ENCODE results near the gene HSH2D.

Gene HSH2D

DNA sequence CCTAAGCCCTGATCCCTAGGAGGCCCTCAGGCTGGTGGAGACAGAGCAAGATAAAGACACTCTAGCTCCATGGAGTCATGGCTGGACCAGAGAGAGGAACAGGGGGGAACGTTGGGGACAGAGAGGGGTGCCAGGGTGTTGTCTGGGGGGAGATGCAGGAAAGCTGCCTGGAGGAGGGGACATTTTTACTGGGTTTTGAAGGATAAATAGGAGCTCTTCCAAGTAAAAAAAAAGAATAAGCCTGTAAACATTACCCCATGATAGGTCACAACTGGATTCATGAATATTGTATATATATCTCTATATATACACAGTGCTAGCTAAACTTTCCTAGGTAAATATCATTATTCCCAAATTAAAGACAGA, 714 bp downstream of the HSH2D start:
- Mint-ChIP-seq H3K4me1 (no peaks in the 10 kb centered on the region), H3K27ac (no peak overlapping the region), H3K36me3 (ENCODE audit: low read depth) (no peaks in the 10 kb centered on the region), H3K4me3 (no peak overlapping the region), H3K27me3 (ENCODE audit: low read depth) (peaks cover 6% of the 10 kb centered on the region), H3K9me3 (no peaks in the 10 kb centered on the region)
- TF ChIP-seq, protein P1, sequence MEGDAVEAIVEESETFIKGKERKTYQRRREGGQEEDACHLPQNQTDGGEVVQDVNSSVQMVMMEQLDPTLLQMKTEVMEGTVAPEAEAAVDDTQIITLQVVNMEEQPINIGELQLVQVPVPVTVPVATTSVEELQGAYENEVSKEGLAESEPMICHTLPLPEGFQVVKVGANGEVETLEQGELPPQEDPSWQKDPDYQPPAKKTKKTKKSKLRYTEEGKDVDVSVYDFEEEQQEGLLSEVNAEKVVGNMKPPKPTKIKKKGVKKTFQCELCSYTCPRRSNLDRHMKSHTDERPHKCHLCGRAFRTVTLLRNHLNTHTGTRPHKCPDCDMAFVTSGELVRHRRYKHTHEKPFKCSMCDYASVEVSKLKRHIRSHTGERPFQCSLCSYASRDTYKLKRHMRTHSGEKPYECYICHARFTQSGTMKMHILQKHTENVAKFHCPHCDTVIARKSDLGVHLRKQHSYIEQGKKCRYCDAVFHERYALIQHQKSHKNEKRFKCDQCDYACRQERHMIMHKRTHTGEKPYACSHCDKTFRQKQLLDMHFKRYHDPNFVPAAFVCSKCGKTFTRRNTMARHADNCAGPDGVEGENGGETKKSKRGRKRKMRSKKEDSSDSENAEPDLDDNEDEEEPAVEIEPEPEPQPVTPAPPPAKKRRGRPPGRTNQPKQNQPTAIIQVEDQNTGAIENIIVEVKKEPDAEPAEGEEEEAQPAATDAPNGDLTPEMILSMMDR (IDR thresholded peaks at IDR 0.05; ENCODE audit: unreplicated experiment in 3 of 3) = no peak

- Mint-ChIP-seq H3K9me3 (no peaks in the 10 kb centered on the region), H3K36me3 (ENCODE audit: low read depth) (no peaks in the 10 kb centered on the region), H3K27ac (no peak overlapping the region), H3K27me3 (ENCODE audit: low read depth) (peaks cover 6% of the 10 kb centered on the region), H3K4me3 (no peak overlapping the region), H3K4me1 (no peaks in the 10 kb centered on the region)
- TF ChIP-seq, protein P1 (IDR thresholded peaks at IDR 0.05; ENCODE audit: unreplicated experiment in 3 of 3) = no peak
Observed at GRCh38 chr19:16146112-16146511, 2.6 kb downstream of the HSH2D start.

- no peak overlapping the region for H3K27ac Mint-ChIP-seq
- H3K9me3 Mint-ChIP-seq = no peaks in the 10 kb centered on the region
- TF ChIP-seq, protein P1 (IDR thresholded peaks at IDR 0.05; ENCODE audit: unreplicated experiment in 3 of 3) = no peak
- H3K4me1 Mint-ChIP-seq = no peaks in the 10 kb centered on the region
- no peaks in the 10 kb centered on the region for H3K36me3 Mint-ChIP-seq (ENCODE audit: low read depth)
- no peak overlapping the region for H3K4me3 Mint-ChIP-seq
- peaks cover 6% of the 10 kb centered on the region for H3K27me3 Mint-ChIP-seq (ENCODE audit: low read depth)
Observed at GRCh38 chr19:16148443-16149229, 5.2 kb downstream of the HSH2D start.

- Mint-ChIP-seq H3K4me3 (no peak overlapping the region), H3K9me3 (no peaks in the 10 kb centered on the region), H3K27ac (no peak overlapping the region), H3K4me1 (no peaks in the 10 kb centered on the region), H3K27me3 (ENCODE audit: low read depth) (no peaks in the 10 kb centered on the region), H3K36me3 (ENCODE audit: low read depth) (no peaks in the 10 kb centered on the region)
- TF ChIP-seq, protein P1 (IDR thresholded peaks at IDR 0.05; ENCODE audit: unreplicated experiment in 3 of 3) = no peak
Observed at GRCh38 chr19:16153582-16154336, 10.3 kb downstream of the HSH2D start.

DNA sequence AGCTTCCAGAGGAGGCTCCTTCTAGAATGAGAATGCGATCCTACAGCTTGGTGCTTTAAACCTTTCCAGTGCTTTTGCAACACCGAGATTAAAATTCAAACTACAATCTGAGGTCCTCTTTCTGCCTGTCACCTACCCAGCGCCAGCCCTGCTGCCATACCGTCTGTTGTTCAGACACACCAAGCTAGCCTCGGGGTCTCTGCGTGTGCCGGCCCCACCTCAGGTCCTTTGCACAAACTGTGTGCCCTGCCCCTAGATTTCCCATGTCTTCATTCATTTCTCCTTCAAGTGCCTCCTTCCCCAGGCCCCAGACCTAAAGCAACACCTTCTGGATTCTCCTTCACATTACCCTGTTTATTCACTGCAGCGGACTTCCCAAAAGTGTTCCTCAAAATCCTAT, 11.1 kb downstream of the HSH2D start:
- Mint-ChIP-seq H3K27me3 (ENCODE audit: low read depth) (no peaks in the 10 kb centered on the region), H3K27ac (no peak overlapping the region), H3K4me1 (no peaks in the 10 kb centered on the region), H3K4me3 (no peak overlapping the region), H3K36me3 (ENCODE audit: low read depth) (no peaks in the 10 kb centered on the region), H3K9me3 (no peaks in the 10 kb centered on the region)
- TF ChIP-seq, protein P1 (IDR thresholded peaks at IDR 0.05; ENCODE audit: unreplicated experiment in 3 of 3) = no peak

Measured in nephron (organoid).